ENCODE results near the gene ZNF580.

The ZNF580 gene

GRCh38 chr19:55643003-55643886 lies 2.4 kb downstream of the ZNF580 start, which contains the start of gene ZNF581 (continued):
- 0 out of 2 replicates have a peak, but pooled peaks have one; percentile 4 for TF ChIP-seq ZNF654 (tag by site-specific recombination; IDR thresholded peaks at IDR 0.05; ENCODE audit: low read depth)
- peak; percentile 74; the same call in 1 of the 2 replicates for TF ChIP-seq HOXD13 (CRISPR knock-in tag; IDR thresholded peaks at IDR 0.05; ENCODE audit: borderline replicate concordance)
- no peak for TF ChIP-seq MEIS1 (CRISPR knock-in tag; IDR thresholded peaks at IDR 0.05; ENCODE audit: borderline replicate concordance)
- TF ChIP-seq ZNF561 (tag by site-specific recombination; IDR thresholded peaks at IDR 0.05; ENCODE audit: borderline replicate concordance), result 0 out of 2 replicates have a peak, but pooled peaks have one; percentile 87
- peak; percentile 38; the same call in 1 of the 2 replicates for TF ChIP-seq GLIS2 (tag by site-specific recombination; IDR thresholded peaks at IDR 0.05)
- 0 out of 2 replicates have a peak, but pooled peaks have one; percentile 22 for TF ChIP-seq REPIN1 (tag by site-specific recombination; IDR thresholded peaks at IDR 0.05; ENCODE audit: low read depth)
- TF ChIP-seq ZNF121 (tag by site-specific recombination; IDR thresholded peaks at IDR 0.05), result peak; percentile 12; the same call in 1 of the 2 replicates
- TF ChIP-seq GLI4 (tag by site-specific recombination; IDR thresholded peaks at IDR 0.05), result peak; percentile 96
- TF ChIP-seq ZNF518A (tag by site-specific recombination; conservative IDR thresholded peaks at IDR 0.05; ENCODE audit: low read depth), result peak; percentile 48; the same call in 1 of the 2 replicates
- peak; percentile 30; the same call in 1 of the 2 replicates for TF ChIP-seq FEZF1 (tag by site-specific recombination; IDR thresholded peaks at IDR 0.05)
- peak; percentile 56; the same call in 1 of the 2 replicates for TF ChIP-seq REST (tag by site-specific recombination; IDR thresholded peaks at IDR 0.05)
- peak; percentile 86 for TF ChIP-seq ZNF24 (tag by site-specific recombination; IDR thresholded peaks at IDR 0.05)
- TF ChIP-seq WT1 (tag by site-specific recombination; IDR thresholded peaks at IDR 0.05), result peak; percentile 48; the same call in 1 of the 2 replicates
- TF ChIP-seq ZXDB (tag by site-specific recombination; IDR thresholded peaks at IDR 0.05), result peak; percentile 96
- TF ChIP-seq ZBTB44 (tag by site-specific recombination; IDR thresholded peaks at IDR 0.05), result peak; percentile 33; the same call in 1 of the 2 replicates
- no peak for TF ChIP-seq ZNF514 (tag by site-specific recombination; IDR thresholded peaks at IDR 0.05)
- 0 out of 2 replicates have a peak, but pooled peaks have one; percentile 14 for TF ChIP-seq OSR2 (tag by site-specific recombination; IDR thresholded peaks at IDR 0.05)
- TF ChIP-seq CTCF (tag by site-specific recombination; IDR thresholded peaks at IDR 0.05), result no peak
- TF ChIP-seq GFI1B (tag by site-specific recombination; IDR thresholded peaks at IDR 0.05), result no peak
- no peak for TF ChIP-seq ZNF354C (tag by site-specific recombination; IDR thresholded peaks at IDR 0.05; ENCODE audit: borderline replicate concordance, low read depth)
- peak; percentile 91; the same call in 1 of the 2 replicates for TF ChIP-seq HOXC10 (CRISPR knock-in tag; IDR thresholded peaks at IDR 0.05)
- peak; percentile 92 for TF ChIP-seq ZNF76 (tag by site-specific recombination; IDR thresholded peaks at IDR 0.05; ENCODE audit: borderline replicate concordance, low read depth)
- TF ChIP-seq HOXA7 (CRISPR knock-in tag; IDR thresholded peaks at IDR 0.05; ENCODE audit: borderline replicate concordance), result 0 out of 2 replicates have a peak, but pooled peaks have one; percentile 20
- TF ChIP-seq ZBTB17 (tag by site-specific recombination; IDR thresholded peaks at IDR 0.05), result peak; percentile 96
- peak; percentile 71; the same call in 1 of the 2 replicates for TF ChIP-seq ZNF843 (tag by site-specific recombination; IDR thresholded peaks at IDR 0.05)
- TF ChIP-seq KLF16 (tag by site-specific recombination; IDR thresholded peaks at IDR 0.05), result peak; percentile 100

Data from HEK293 (cell line).